Endothelial cell (in vitro differentiated cells): ENCODE results near the gene NACC1. TPM values are rescaled to one million over a fixed set of nuclear protein-coding genes. Genes with fewer than 3 reads are reported as not detected.

Source experiments
- DNase-seq: peaks from one replicate; pipeline ENCODE4 v3.0.0; 2021; ENCODE audit warnings: low spot score
- H3K27ac Mint-ChIP-seq: one replicate; pipeline ENCODE4 v1.8.0; 2021; ENCODE audit warnings: mixed read lengths, inconsistent platforms; ENCODE audit not compliant: unreplicated experiment
- H3K27me3 Mint-ChIP-seq: one replicate; pipeline ENCODE4 v1.8.0; 2021; ENCODE audit warnings: mild to moderate bottlenecking, moderate library complexity, mixed read lengths, inconsistent platforms; ENCODE audit not compliant: unreplicated experiment
- H3K36me3 Mint-ChIP-seq: one replicate; pipeline ENCODE4 v1.8.0; 2021; ENCODE audit warnings: mild to moderate bottlenecking, low read depth, mixed read lengths, inconsistent platforms; ENCODE audit not compliant: unreplicated experiment
- H3K4me1 Mint-ChIP-seq: one replicate; pipeline ENCODE4 v1.8.0; 2021; ENCODE audit warnings: mild to moderate bottlenecking, mixed read lengths, inconsistent platforms; ENCODE audit not compliant: unreplicated experiment
- H3K4me3 Mint-ChIP-seq: one replicate; pipeline ENCODE4 v1.8.0; 2021; ENCODE audit warnings: mild to moderate bottlenecking, mixed read lengths, inconsistent platforms; ENCODE audit not compliant: unreplicated experiment
- H3K9me3 Mint-ChIP-seq: one replicate; pipeline ENCODE4 v1.8.0; 2021; ENCODE audit warnings: mixed read lengths, inconsistent platforms; ENCODE audit not compliant: unreplicated experiment
- total RNA-seq: library from RNA; stranded (reverse); fragmentation: NEBNext Ultra II Directional; extraction: Animal tissue kit (Norgen Biotek cat#: 25700); gene quantifications from one replicate; pipeline ENCODE4 v1.2.1, GENCODE V29; 2021; ENCODE audit not compliant: unreplicated experiment
- TF ChIP-seq, protein P1 (sequence below): fragments of 200-600 bp; sonication (generic); IDR thresholded peaks from one replicate; pipeline ENCODE4 v1.5.0; 2021; ENCODE audit warnings: antibody characterized with exemption; ENCODE audit not compliant: unreplicated experiment

NACC1 gene
- total RNA-seq, 1 donor from 2014 or later: 112 TPM

DNA sequence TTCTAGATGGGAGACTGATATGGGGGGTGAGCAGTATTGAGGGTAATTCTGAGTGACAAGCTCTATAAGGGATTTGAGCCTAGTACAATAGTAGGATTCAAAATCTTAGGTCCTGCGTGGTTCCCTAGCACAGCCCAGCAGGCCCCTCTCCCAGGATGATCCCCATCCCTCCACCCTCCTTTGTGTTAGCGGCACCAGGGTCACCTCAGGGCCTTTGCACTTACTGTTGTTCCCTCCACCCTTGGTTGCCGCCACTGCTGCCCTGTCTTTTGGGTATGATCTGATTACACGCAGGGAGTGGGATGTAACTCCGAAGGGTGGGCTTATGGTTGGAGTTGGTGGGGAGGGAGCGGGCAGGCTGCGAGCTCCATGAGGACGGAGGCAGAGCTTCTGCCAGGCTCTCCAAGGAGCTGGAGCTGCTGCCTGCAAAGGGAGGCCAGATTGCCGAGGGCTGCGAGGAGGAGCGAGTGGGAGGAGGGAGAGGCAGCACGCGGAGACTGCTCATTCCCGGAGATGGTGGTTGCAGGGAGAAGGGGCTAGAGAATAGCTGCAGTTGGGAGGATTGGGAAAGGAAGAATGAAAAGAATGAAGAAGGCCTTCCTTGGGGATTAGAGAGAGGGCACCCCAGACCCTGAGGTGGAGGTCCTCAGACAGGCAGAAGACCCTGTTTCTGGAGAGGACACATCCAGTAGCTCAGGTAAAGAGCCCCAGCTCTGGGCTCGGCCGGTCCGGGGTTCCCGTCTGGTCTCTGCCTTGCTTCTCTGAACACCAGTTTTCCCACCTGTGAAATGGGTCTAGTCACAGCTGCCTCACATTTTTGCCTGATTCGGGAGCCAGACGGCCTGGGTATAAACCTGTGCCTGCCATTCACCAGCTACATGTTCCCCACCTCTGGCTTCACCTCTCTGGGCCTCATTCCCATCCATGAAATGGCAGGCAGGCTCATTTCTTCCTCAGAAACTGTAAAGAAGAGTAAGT is 5.2 kb downstream of the NACC1 start:
- peaks cover 20% of the 10 kb centered on the region for H3K4me1 Mint-ChIP-seq
- TF ChIP-seq, protein P1, sequence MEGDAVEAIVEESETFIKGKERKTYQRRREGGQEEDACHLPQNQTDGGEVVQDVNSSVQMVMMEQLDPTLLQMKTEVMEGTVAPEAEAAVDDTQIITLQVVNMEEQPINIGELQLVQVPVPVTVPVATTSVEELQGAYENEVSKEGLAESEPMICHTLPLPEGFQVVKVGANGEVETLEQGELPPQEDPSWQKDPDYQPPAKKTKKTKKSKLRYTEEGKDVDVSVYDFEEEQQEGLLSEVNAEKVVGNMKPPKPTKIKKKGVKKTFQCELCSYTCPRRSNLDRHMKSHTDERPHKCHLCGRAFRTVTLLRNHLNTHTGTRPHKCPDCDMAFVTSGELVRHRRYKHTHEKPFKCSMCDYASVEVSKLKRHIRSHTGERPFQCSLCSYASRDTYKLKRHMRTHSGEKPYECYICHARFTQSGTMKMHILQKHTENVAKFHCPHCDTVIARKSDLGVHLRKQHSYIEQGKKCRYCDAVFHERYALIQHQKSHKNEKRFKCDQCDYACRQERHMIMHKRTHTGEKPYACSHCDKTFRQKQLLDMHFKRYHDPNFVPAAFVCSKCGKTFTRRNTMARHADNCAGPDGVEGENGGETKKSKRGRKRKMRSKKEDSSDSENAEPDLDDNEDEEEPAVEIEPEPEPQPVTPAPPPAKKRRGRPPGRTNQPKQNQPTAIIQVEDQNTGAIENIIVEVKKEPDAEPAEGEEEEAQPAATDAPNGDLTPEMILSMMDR: no peak

GRCh38 chr19:13127051-13127450 is 9.0 kb downstream of the NACC1 start:
- H3K36me3 Mint-ChIP-seq: no peaks in the 10 kb centered on the region
- no peak overlapping the region for H3K27ac Mint-ChIP-seq
- no peaks in the 10 kb centered on the region for H3K9me3 Mint-ChIP-seq
- H3K4me1 Mint-ChIP-seq: peaks cover 12% of the 10 kb centered on the region
- H3K4me3 Mint-ChIP-seq: no peak overlapping the region
- H3K27me3 Mint-ChIP-seq: peaks cover 2% of the 10 kb centered on the region
- TF ChIP-seq, protein P1: no peak
- DNase-seq: no peak

More for the DNA sequence above, 5.2 kb downstream of the NACC1 start:
- H3K27me3 Mint-ChIP-seq: peaks cover 2% of the 10 kb centered on the region
- DNase-seq: no peak
- peak overlapping the region; percentile 6 for H3K27ac Mint-ChIP-seq
- peaks cover 4% of the 10 kb centered on the region for H3K36me3 Mint-ChIP-seq
- peak overlapping the region; percentile 56 for H3K4me3 Mint-ChIP-seq
- H3K9me3 Mint-ChIP-seq: no peaks in the 10 kb centered on the region

GRCh38 chr19:13127811-13128575 is 9.9 kb downstream of the NACC1 start:
- Mint-ChIP-seq H3K9me3 (no peaks in the 10 kb centered on the region), H3K27ac (no peak overlapping the region), H3K4me1 (peaks cover 8% of the 10 kb centered on the region), H3K27me3 (peaks cover 2% of the 10 kb centered on the region), H3K36me3 (no peaks in the 10 kb centered on the region), H3K4me3 (no peak overlapping the region)
- TF ChIP-seq, protein P1: no peak
- DNase-seq: no peak

DNA sequence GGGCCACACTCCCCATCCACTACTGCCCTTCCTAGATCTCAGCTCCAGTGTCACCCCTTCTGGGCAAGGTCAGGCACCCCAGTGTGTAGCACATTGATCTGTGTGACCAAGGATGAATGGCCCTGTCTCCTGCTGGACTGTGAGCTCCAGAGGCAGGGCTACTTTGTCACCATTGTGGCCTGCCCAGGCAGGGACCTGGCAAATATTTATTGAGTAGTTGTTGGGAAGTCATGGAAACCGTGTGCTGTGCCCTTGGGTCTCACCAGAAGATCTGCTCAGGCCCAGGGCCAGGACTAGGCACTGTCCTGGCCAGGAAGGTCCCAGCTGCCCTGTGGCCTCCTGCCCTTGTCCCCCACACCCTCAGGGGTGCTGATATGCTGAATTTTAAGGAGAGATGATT is 10.5 kb downstream of the NACC1 start:
- no peak for DNase-seq
- Mint-ChIP-seq H3K4me1 (peaks cover 8% of the 10 kb centered on the region), H3K27me3 (peaks cover 2% of the 10 kb centered on the region), H3K4me3 (peak overlapping the region; percentile 31), H3K9me3 (no peaks in the 10 kb centered on the region), H3K27ac (no peak overlapping the region), H3K36me3 (no peaks in the 10 kb centered on the region)
- TF ChIP-seq, protein P1: no peak

DNA sequence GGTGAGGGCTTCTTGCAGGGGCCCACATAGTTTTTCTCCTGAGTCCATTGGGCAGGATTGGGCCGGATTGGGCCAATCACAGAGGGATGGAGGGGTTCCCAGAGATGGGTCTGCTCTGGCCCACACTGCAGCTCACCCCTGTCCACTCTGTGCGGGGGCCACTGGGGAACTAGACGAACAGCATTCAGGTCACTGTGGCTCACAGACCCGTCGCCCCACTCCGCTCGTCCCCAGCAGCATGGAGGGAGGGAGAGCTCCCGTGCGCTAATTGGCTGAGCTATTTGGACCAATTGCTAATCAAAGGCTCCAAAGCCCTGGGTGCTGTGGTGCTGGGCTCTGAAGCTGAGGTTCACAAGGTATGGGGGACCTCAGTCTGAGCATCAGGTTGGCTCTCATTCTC is 11.3 kb downstream of the NACC1 start:
- Mint-ChIP-seq H3K4me1 (peaks cover 8% of the 10 kb centered on the region), H3K27ac (no peak overlapping the region), H3K9me3 (no peaks in the 10 kb centered on the region), H3K4me3 (no peak overlapping the region), H3K27me3 (peaks cover 2% of the 10 kb centered on the region), H3K36me3 (no peaks in the 10 kb centered on the region)
- no peak for DNase-seq
- TF ChIP-seq, protein P1: no peak
